HUES6 (cell line): ENCODE results near the gene KRR1.
"Not testable (repeated sequence)": the region's sequence is repeated elsewhere in the genome, so short reads cannot be mapped to it uniquely, and the experiment has no call there.

Source experiments
- H3K27ac ChIP-seq: 2 replicates; pipeline ENCODE4 v1.7.0; 2013; ENCODE audit warnings: low read depth, mild to moderate bottlenecking, low read length, inconsistent platforms
- H3K27me3 ChIP-seq: 2 replicates; pipeline ENCODE4 v1.6.1; 2013; ENCODE audit warnings: low read length; ENCODE audit not compliant: control insufficient read depth, insufficient read depth
- H3K36me3 ChIP-seq: 2 replicates; pipeline ENCODE4 v1.6.1; 2013; ENCODE audit warnings: low read length; ENCODE audit not compliant: control insufficient read depth, insufficient read depth
- H3K4me1 ChIP-seq: 2 replicates; pipeline ENCODE4 v1.6.1; 2013; ENCODE audit warnings: low read length; ENCODE audit not compliant: control insufficient read depth, insufficient read depth
- H3K4me3 ChIP-seq: 2 replicates; pipeline ENCODE4 v1.5.1; 2013; ENCODE audit warnings: low read depth, low read length
- H3K9ac ChIP-seq: one replicate; pipeline ENCODE4 v1.6.1; 2013; ENCODE audit warnings: mild to moderate bottlenecking, low read length
- H3K9me3 ChIP-seq: 2 replicates; pipeline ENCODE4 v1.6.1; 2013; ENCODE audit warnings: low read depth, low read length; ENCODE audit not compliant: control insufficient read depth, insufficient read depth

Gene KRR1

GRCh38 chr12:75489187-75489586 lies 22.2 kb downstream of the KRR1 start:
- no peaks in the 10 kb centered on the region for H3K9me3 ChIP-seq

GRCh38 chr12:75488553-75488952 lies 22.9 kb downstream of the KRR1 start:
- H3K36me3 ChIP-seq = no peaks in the 10 kb centered on the region

More at GRCh38 chr12:75489187-75489586, 22.2 kb downstream of the KRR1 start:
- peaks cover 5% of the 10 kb centered on the region; the same call in 1 of the 2 replicates for H3K36me3 ChIP-seq
- H3K27ac ChIP-seq = no peak overlapping the region
- peaks cover 16% of the 10 kb centered on the region for H3K4me1 ChIP-seq
- H3K27me3 ChIP-seq = no peaks in the 10 kb centered on the region
- H3K9ac ChIP-seq = no peak overlapping the region
- H3K4me3 ChIP-seq = no peak overlapping the region

GRCh38 chr12:75487308-75487707 lies 24.1 kb downstream of the KRR1 start:
- Histone ChIP-seq H3K9me3 (no peaks in the 10 kb centered on the region), H3K4me1 (peaks cover 26% of the 10 kb centered on the region), H3K4me3 (no peak overlapping the region), H3K27me3 (no peaks in the 10 kb centered on the region), H3K9ac (no peak overlapping the region), H3K36me3 (no peaks in the 10 kb centered on the region), H3K27ac (no peak overlapping the region)

More at GRCh38 chr12:75488553-75488952, 22.9 kb downstream of the KRR1 start:
- no peak overlapping the region for H3K27ac ChIP-seq
- peaks cover 22% of the 10 kb centered on the region for H3K4me1 ChIP-seq
- H3K4me3 ChIP-seq = no peak overlapping the region
- H3K9ac ChIP-seq = no peak overlapping the region
- H3K9me3 ChIP-seq = no peaks in the 10 kb centered on the region
- no peaks in the 10 kb centered on the region for H3K27me3 ChIP-seq

- H3K36me3 ChIP-seq, H3K27me3 ChIP-seq, H3K9me3 ChIP-seq, H3K4me3 ChIP-seq: not testable (repeated sequence)
- H3K9ac ChIP-seq = peak overlapping the region; percentile 18
- H3K27ac ChIP-seq = peak overlapping the region; percentile 74; the same call in 1 of the 2 replicates
- peaks cover 37% of the 10 kb centered on the region for H3K4me1 ChIP-seq
Measured at GRCh38 chr12:75484450-75484849, 27.0 kb downstream of the KRR1 start.

- Histone ChIP-seq H3K27ac (peak overlapping the region; percentile 74; the same call in 1 of the 2 replicates), H3K9me3 (no peaks in the 10 kb centered on the region), H3K27me3 (no peaks in the 10 kb centered on the region), H3K4me1 (peaks cover 37% of the 10 kb centered on the region), H3K9ac (peak overlapping the region; percentile 18), H3K4me3 (no peak overlapping the region), H3K36me3 (no peaks in the 10 kb centered on the region)
Measured at GRCh38 chr12:75483431-75483830, 28.0 kb downstream of the KRR1 start.

- H3K4me1 ChIP-seq = peaks cover 37% of the 10 kb centered on the region
- H3K9ac ChIP-seq = no peak overlapping the region
- H3K9me3 ChIP-seq = no peaks in the 10 kb centered on the region
- H3K4me3 ChIP-seq = no peak overlapping the region
- H3K27ac ChIP-seq = no peak overlapping the region
- H3K27me3 ChIP-seq = no peaks in the 10 kb centered on the region
- no peaks in the 10 kb centered on the region for H3K36me3 ChIP-seq
Measured at GRCh38 chr12:75482646-75483045, 28.8 kb downstream of the KRR1 start.

GRCh38 chr12:75481774-75482173 lies 29.6 kb downstream of the KRR1 start:
- Histone ChIP-seq H3K36me3 (no peaks in the 10 kb centered on the region), H3K27ac (no peak overlapping the region), H3K4me3 (peak overlapping the region; percentile 21; the same call in 1 of the 2 replicates), H3K4me1 (peaks cover 35% of the 10 kb centered on the region), H3K9ac (no peak overlapping the region), H3K9me3 (no peaks in the 10 kb centered on the region), H3K27me3 (no peaks in the 10 kb centered on the region)

GRCh38 chr12:75481013-75481705 lies 30.2 kb downstream of the KRR1 start:
- H3K9ac ChIP-seq = peak overlapping the region; percentile 61
- H3K27ac ChIP-seq = peak overlapping the region; percentile 51; the same call in 1 of the 2 replicates
- peak overlapping the region; percentile 36; the same call in 1 of the 2 replicates for H3K4me3 ChIP-seq

GRCh38 chr12:75480469-75480949 lies 30.9 kb downstream of the KRR1 start, which contains the start of gene GLIPR1:
TSS of gene GLIPR1 (plus strand) at chr12:75480755. CDS start at chr12:75480881, 126 bp downstream.
- peaks cover 31% of the 10 kb centered on the region for H3K4me1 ChIP-seq
- H3K9ac ChIP-seq = peak within 1 kb of the TSS; percentile 61
- H3K9me3 ChIP-seq = no peaks in the 10 kb centered on the region

More at GRCh38 chr12:75481013-75481705, 30.2 kb downstream of the KRR1 start:
- H3K9me3 ChIP-seq = no peaks in the 10 kb centered on the region
- H3K27me3 ChIP-seq = no peaks in the 10 kb centered on the region
- no peaks in the 10 kb centered on the region for H3K36me3 ChIP-seq
- H3K4me1 ChIP-seq = peaks cover 35% of the 10 kb centered on the region

GRCh38 chr12:75479963-75480461 lies 31.4 kb downstream of the KRR1 start:
- Histone ChIP-seq H3K27ac (peak overlapping the region; percentile 51; the same call in 1 of the 2 replicates), H3K9me3 (no peaks in the 10 kb centered on the region), H3K36me3 (no peaks in the 10 kb centered on the region), H3K4me3 (no peak overlapping the region), H3K4me1 (peaks cover 29% of the 10 kb centered on the region), H3K27me3 (no peaks in the 10 kb centered on the region), H3K9ac (no peak overlapping the region)

More at GRCh38 chr12:75480469-75480949, 30.9 kb downstream of the KRR1 start, which contains the start of gene GLIPR1:
- H3K27ac ChIP-seq = peak within 1 kb of the TSS; percentile 51; the same call in 1 of the 2 replicates
- H3K27me3 ChIP-seq = no peaks in the 10 kb centered on the region
- H3K4me3 ChIP-seq = peak within 1 kb of the TSS; percentile 36; the same call in 1 of the 2 replicates
- no peaks in the 10 kb centered on the region for H3K36me3 ChIP-seq
